ENCODE data around the gene PIK3CA.
"Not testable (repeated sequence)": the region's sequence is repeated elsewhere in the genome, so short reads cannot be mapped to it uniquely, and the experiment has no call there.

PIK3CA gene

GRCh38 chr3:179147873-179148615, at the start of gene PIK3CA:
Gene PIK3CA, plus strand, starts transcription at chr3:179148357. Its CDS starts 50,469 bp downstream, at chr3:179198826.
- peak; percentile 99 for DNase-seq

- DNase-seq, result no peak
Observed at GRCh38 chr3:179098388-179099077, 49.6 kb upstream of the PIK3CA start.

- no peak for DNase-seq
Observed at GRCh38 chr3:179100652-179101051, 47.5 kb upstream of the PIK3CA start.

- no peak for DNase-seq
Observed at GRCh38 chr3:179105881-179106280, 42.3 kb upstream of the PIK3CA start.

- no peak for DNase-seq
Observed at GRCh38 chr3:179107617-179108016, 40.5 kb upstream of the PIK3CA start.

GRCh38 chr3:179108086-179108485, 40.1 kb upstream of the PIK3CA start:
- DNase-seq, result no peak

GRCh38 chr3:179113903-179114302, 34.3 kb upstream of the PIK3CA start:
- DNase-seq, result no peak

- DNase-seq, result not testable (repeated sequence)
Observed at GRCh38 chr3:179115444-179115843, 32.7 kb upstream of the PIK3CA start.

GRCh38 chr3:179116816-179117215, 31.3 kb upstream of the PIK3CA start:
- no peak for DNase-seq

GRCh38 chr3:179132191-179132890, 15.8 kb upstream of the PIK3CA start:
- peak; percentile 66 for DNase-seq

GRCh38 chr3:179133575-179133974, 14.6 kb upstream of the PIK3CA start:
- no peak for DNase-seq

- DNase-seq, result no peak
Observed at GRCh38 chr3:179136195-179136594, 12.0 kb upstream of the PIK3CA start.

- no peak for DNase-seq
Observed at GRCh38 chr3:179141890-179142289, 6.3 kb upstream of the PIK3CA start.

GRCh38 chr3:179146911-179147513, 1.1 kb upstream of the PIK3CA start:
- peak; percentile 54 for DNase-seq

GRCh38 chr3:179147514-179147872, 664 bp upstream of the PIK3CA start:
- no peak for DNase-seq

- peak; percentile 73 for DNase-seq
Observed at GRCh38 chr3:179148616-179149405, 654 bp downstream of the PIK3CA start.

GRCh38 chr3:179149406-179149867, 1.3 kb downstream of the PIK3CA start:
- DNase-seq, result peak; percentile 31

- no peak for DNase-seq
Observed at GRCh38 chr3:179149951-179150350, 1.8 kb downstream of the PIK3CA start.

GRCh38 chr3:179150610-179151009, 2.5 kb downstream of the PIK3CA start:
- DNase-seq, result no peak

- no peak for DNase-seq
Observed at GRCh38 chr3:179151474-179151873, 3.3 kb downstream of the PIK3CA start.

- no peak for DNase-seq
Observed at GRCh38 chr3:179156170-179156569, 8.0 kb downstream of the PIK3CA start.

- DNase-seq, result no peak
Observed at GRCh38 chr3:179156775-179157174, 8.6 kb downstream of the PIK3CA start.
